ENCODE measurements around the gene SLC49A4. TPM values are rescaled to one million over a fixed set of nuclear protein-coding genes. Genes with fewer than 3 reads are reported as not detected.

The SLC49A4 gene
- total RNA-seq, 1 donor from 2014 or later: 9.5 TPM

DNA sequence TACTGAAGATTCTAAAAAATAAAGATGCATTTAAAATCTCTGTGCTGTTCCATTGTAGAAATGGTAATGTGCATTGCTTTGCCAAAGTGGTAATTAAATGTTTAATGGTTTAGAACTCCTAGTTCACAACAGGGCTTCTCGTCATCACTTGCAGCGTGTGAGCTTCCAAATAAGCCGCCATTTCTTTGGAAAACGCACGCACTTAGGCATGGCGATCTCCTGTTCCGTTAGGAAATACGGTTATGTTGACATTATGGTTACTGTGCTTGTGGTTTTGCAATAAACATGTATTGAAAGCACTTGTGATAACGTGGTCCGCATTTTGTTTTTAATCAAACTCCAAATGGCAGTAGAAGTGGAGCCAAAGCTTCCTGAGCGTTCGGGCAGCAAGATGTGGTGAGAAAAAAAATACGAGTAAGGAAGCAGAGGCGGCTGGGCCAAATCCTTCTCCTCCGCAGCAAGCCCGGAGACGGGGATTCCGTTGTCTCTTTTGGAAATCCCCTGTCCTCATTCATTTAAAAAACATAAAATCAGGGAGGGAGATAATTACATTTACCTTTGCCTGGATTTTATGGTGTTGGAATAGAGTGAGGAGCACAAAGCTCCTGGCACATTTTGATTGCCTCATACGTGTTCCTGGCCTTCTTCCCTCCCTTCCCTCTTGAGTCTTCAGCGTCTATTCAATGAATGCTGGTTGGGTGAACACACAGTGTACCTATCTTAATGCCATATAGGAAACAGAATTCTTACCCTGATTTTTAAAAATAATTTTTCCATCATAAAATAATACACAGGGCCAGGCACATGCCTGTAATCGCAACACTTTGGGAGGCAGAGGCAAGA is 97.5 kb downstream of the SLC49A4 start:
- DNase-seq (ENCODE audit: low spot score): no peak
- intact Hi-C loops (cut with DNase I): no loop called here

DNA sequence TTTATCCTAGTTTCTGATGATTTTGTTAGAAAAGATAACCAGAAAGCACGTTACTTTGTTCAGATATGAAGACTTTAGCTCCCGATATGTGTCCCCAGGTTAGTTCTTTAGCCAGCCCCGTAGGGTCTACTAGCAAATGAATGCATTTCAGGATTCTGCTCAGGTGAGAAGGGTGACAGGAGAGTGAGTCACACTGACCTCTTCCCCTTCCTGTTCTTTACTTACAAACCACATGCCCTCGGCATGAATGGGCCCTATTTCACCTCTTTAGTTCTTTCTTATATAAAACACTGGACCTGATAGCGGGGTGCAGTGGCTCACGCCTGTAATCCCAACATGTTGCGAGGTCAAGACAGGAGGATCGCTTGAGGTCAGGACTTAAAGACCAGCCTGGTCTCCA is 98.4 kb downstream of the SLC49A4 start:
- intact Hi-C loops (cut with DNase I): no loop called here
- no peak for DNase-seq (ENCODE audit: low spot score)

DNA sequence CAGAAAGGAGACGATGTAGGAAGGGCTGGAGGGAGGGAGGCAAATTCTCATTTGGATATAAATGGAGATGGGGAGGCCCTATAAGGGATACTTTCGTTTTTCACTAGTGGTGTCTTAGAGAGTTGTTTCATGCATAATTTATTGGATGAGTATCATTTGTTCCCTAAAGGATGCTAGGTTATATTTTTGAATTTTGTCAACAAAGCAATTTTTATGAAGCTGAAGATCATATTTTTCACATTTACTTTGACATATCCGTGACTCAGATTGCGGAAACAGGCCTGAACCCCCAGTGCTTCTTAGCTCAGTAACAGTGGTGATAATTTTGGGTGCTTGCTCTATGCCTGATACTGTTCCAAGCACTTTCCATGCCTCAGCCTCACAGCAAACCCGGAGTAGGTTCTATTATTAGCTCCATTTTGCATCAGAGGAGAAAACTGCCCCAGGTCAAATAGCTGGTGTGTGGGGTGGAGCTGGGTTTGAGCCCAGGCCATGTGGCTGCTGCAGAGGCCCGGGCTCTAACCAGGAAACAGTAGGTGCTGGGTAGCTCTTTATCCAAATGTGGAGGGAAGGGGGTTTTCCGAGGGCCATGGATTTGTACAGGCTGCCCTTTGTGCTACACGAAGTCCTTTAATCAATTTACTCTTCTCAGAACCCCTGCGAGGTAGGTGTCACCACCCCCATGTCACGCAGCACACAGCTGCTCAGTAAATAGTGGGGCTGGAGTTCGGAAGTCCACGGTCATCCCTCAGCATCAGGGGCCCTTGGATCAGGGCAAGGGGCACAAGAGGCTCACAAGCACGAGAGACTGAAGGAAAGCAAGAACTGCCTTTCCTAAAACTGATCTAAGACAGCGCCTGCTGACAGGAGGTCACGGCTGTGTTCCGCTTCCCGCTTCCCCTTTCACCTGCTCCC is 99.1 kb downstream of the SLC49A4 start:
- DNase-seq (ENCODE audit: low spot score): no peak
- intact Hi-C loops (cut with DNase I): no loop called here

DNA sequence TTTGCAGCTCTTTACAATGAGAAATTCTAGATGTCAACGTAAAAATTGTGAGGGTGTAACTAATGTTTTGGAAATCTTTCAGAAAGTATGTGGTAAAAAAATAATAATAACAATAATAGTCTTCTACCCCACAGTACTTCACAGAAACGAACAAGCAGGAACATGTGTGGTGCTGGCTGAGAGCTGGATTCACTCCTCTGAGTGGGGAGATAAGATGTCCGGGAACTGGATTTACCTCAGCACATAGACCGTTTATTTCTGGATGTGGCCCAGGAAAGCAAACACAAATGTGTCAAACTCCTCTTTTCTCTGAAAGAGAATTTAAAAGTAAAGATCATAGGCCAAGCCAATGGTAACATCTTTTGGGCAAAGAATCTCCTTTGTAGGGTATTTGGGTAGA is 103.4 kb downstream of the SLC49A4 start:
- intact Hi-C loops (cut with DNase I): no loop called here
- no peak for DNase-seq (ENCODE audit: low spot score)

DNA sequence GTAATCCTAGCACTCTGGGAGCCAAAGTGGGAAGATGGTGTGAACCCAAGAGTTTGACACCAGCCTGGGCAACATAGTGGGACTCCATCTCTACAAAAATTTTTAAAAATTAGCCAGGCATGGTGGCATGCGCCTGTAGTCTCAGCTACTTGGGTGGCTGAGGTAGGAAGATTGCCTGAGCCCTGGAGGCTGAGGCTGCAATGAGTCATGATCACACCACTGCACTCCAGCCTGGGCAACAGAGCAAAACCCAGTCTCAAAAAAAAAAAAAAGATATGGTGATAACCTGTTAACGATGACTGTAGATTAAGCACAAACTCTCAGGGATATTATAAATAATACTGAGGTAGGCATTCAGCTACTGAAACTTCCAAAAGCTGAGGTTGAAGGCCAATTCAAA is 107.5 kb downstream of the SLC49A4 start:
- no peak for DNase-seq (ENCODE audit: low spot score)
- intact Hi-C loops (cut with DNase I): no loop called here

DNA sequence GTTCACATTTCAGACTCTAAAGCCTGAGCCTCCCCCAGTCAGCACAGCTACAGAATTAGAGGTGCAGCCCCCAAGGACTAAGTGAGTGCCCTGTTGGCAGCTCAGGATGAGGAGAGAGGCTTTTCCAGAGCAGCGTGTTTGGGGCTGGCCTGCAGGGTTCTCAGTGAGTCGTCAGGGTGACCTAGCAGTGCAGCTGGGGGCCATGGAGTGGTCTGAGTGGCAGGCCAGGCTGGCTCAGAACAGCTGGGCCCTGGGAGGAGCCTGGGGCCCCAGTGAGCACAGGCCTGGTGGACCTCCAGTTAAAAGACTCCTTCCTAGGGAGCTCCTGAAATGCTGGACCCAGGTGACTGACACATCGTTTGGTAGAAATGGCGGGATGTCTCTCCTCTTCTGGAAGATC is 108.3 kb downstream of the SLC49A4 start:
- intact Hi-C loops (cut with DNase I): no loop called here
- peak; percentile 19 for DNase-seq (ENCODE audit: low spot score)

DNA sequence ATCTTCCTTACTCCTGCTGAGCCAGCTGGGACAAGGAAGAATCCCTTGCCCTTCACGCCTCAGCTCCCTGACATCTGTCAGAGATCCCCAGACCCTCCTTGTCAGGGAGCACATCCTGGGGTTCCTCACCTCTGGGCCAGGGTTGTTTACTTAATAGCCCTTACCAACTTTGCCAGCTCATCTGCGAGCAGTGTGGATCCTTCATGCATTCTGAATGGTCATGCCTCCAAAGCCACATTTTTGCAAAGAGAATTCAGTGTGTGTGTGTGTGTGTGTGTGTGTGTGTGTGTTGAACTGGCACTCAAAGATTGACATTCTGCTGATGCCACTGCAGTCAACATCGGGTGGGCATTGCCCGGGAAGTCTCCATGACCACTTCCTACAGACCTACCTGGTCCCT is 112.6 kb downstream of the SLC49A4 start:
- peak; percentile 53 for DNase-seq (ENCODE audit: low spot score)
- intact Hi-C loops (cut with DNase I): no loop called here

DNA sequence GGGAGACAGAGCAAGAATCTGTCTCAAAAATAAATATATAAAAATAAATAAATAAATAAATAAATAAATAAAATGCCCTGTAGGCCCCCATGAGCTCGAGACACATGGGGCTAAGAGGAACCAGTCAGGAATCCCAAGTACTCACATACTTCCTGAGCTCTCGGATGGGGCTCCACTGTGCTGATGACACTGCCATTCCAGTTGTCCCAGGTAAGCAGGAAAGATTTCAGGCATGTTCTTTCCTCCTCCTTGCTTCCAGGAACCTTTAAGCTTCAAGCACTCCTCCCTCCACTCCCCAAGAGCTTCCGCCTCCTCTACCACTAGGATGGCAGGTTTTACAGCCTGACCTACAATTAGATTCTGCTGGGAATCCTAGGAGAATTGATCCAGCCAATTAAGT is 113.4 kb downstream of the SLC49A4 start:
- peak; percentile 31 for DNase-seq (ENCODE audit: low spot score)
- intact Hi-C loops (cut with DNase I): no loop called here

DNA sequence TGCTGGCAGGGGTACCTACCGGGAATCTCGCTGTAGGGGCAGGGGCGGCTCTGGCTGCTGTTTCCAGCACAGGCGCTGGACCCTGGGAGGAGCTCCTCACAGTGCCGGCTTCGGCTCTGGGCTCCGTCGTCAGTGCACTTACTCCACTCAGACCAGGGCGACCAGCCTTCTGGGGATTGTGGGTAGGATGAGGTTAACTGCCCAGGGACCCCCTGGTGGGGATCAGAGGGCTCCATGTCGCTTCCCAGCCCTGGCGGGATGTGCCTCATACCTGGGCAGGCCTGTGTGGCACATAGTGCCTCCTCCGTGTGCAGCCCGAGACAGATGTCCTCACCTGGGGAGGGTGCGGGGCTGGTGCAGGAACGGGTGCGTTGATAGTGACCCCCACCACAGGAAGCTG is 117.0 kb downstream of the SLC49A4 start:
- peak; percentile 54 for DNase-seq (ENCODE audit: low spot score)
- intact Hi-C loops (cut with DNase I): no loop called here

DNA sequence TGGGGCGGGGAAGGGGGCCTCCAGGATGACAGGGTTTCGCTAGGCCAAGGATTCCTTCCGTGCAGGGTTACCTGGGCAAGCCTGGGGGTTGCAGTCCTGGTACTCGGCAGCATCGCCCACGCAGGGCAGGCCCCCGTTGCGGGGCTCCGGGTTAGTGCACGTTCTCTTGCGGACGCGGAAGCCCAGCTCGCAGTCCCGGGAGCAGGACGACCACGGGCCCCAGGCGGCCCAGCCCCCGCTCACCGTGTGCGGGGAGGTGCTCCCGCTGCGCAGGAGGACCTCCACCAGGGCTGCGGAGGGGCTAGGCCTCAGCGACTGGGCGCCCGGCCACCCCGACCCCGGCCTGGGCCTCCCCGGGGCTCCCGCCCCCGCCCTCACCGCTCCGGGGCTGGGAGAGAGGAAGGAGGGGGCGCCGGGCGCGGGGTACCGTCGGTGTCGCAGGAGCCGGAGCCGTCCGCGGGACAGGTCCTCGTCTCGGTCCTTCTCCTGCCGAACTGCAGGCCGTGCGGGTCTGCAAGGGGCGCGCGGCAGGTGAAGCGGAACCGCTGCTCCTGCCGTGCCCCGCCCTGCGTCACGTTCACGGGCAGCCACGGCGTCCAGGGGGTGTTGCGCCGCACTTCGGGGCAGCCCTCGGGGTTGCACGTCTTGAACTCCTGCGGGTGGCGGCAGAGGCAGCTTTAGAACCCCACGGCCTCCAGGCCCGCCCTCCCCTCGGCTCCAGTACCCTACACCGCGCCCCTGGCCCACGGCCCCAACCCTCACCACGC is 118.1 kb downstream of the SLC49A4 start:
- intact Hi-C loops (cut with DNase I): no loop called here
- DNase-seq (ENCODE audit: low spot score): peak; percentile 74

DNA sequence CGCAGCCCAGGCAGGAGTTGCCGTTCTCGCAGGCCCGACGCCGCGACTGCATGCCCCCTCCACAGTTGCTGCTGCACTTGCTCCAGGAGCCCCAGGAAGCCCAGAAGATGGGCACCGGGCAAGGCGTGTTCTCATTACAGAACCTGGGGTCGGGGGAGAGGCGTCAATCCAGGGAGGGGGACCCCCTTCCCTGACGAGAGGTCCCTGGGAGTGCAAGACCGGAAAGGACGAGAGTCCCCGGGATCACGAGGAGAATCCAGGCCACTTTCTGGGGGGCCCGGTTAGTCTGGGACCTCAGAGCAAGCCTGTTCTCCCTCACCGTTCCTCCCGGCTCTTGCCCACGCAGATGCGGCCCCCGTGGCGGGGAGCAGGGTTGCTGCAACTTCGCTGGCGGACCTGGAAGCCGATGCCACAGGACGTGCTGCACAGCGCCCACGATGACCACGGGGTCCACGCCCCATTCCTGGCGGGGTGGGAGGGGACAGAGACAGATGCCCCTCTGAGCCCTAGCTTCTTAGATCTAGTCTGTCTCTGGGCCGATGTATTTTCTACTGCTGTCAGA is 118.8 kb downstream of the SLC49A4 start:
- intact Hi-C loops (cut with DNase I): no loop called here
- no peak for DNase-seq (ENCODE audit: low spot score)

DNA sequence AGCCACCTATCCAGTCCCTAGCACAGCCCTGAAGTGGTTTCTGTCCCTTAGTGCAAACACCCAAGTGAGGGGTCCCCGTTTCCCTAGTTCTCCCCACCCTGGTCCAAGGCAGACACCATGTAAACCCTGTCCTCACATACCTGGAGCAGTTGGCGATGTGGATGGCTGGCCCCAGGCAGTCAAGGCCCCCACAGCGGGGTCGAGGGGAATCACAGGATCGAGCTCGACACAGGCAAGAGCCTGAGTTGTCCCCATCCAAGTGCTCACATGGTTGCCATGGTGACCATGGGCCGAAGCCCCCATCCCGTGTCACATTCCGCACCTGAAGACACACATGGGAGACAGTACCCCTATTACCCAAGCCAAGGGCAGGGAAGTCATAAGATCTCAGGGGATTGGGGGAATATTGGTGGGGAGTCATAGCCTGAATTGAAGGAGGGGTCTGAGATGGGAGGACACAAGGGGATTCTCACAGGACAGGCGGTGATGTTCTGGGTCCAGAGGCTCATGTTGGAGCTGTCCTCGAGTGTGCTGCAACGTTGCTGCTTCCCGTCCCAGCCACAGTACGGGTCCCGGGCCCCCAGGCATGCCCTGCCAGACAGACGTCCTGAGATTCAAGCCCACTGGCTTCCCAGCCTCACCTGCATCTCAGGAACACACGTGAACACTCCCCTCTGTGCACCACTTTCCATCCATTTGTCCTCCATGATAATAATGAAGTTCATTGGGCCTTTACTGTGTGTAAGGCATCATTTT is 120.6 kb downstream of the SLC49A4 start:
- intact Hi-C loops (cut with DNase I): no loop called here
- peak; percentile 73 for DNase-seq (ENCODE audit: low spot score)

DNA sequence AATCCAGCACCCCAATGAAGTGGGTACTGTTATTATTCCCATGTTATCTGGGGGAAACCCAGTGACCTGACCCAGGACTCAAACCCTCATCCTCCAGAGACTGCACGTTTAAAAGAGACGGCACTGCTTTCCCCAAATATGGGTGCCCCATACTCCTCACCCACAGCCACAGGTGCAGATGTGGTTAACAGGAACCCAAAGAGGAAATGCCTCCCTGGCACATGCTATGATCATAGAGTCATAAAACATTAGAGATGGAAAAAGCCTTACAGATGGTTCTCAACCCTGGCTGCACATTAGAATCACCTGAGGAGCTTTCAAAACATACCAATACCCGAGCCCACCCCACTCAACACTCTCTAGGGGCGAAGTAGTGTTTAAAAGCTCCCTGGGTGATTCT is 121.2 kb downstream of the SLC49A4 start:
- peak; percentile 39 for DNase-seq (ENCODE audit: low spot score)
- intact Hi-C loops (cut with DNase I): no loop called here

DNA sequence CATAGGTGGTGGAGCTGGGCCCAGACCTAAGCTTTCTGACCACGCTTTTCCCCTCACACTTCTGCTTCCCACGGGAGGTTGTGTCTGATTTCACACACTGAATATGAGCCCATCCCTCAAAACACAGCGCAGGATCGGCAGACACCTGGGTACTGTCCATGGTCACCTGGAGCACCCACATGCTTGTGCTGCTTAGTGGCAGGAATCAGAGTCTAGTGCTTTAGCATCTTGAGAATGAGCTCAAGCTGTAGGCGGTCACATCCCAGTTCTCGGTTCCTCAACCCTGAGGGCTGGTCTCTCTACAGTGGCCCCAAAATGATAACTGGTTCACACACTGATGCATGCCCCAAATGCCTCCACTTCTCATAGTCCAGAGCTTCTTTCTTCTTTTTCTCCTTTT is 121.7 kb downstream of the SLC49A4 start:
- intact Hi-C loops (cut with DNase I): no loop called here
- DNase-seq (ENCODE audit: low spot score): peak; percentile 53

DNA sequence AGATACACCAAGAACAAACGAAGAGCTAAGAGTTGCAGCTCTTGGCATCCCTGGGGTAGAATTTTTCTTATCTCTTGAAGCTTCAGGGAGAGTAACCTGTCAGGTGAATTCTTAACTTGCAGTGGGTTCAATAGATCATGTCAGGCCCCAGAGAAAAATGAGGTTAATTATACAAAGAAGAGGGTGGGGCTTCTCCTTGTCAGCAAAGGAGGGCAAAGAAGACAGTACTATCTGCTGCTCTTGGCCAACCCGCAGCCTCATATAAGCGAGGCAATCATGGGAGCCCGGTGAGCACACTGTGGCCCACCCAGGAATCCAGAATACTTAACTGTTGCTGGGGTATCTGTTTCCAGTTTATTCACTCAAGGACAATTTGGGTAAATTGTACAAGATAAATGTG is 122.5 kb downstream of the SLC49A4 start:
- DNase-seq (ENCODE audit: low spot score): no peak
- intact Hi-C loops (cut with DNase I): no loop called here

DNA sequence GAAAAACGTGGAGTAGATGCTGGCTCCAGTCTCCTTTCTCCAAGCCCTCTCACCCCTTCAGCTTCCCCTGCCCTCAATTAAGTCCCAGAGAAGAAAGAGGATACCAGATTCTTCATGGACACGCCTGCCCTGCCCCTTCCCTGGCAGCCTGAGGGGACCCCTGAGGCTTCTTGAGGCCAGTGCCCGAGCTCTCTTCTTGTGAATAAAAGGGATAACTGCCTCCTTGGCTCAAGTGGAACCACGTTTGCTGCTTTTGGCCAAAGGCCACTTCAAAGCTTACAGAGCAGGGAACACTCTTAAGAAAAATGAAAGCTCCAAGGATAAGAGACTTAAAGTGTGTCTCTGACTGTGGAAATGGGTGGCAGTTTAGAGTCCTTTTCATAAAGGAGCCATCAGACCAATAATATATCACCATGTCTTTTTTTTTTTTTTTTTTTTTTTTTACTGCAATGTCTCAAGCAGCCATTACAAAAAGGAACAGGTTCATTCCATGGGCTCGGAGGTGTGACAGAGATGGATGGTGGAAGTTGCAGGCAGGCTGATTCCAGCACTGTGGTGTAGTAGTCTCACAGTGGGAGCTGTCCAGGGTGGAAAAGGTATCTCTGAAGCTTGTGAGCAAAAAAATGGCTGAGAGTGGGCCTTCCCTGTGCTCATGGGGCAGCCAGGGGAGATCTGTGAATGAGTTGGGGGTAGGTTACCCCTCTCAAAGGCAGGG is 123.9 kb downstream of the SLC49A4 start:
- DNase-seq (ENCODE audit: low spot score): peak; percentile 31
- intact Hi-C loops (cut with DNase I): no loop called here

DNA sequence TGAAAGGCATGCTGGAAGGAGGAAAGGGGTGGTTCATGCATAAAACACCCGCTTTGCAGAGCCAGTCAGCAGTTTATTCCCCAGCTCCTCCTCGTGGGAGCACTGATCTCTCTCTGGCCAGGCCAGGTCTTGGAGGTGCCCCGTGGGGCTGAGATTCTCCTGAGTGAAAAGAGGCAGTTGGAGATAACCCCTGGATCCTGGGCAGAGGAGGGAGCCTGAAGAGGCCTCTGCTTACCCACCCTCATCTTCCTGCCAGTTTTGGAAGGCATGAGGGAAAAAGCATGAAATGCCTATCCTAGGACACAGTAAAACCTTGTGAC is 124.4 kb downstream of the SLC49A4 start:
- DNase-seq (ENCODE audit: low spot score): peak; percentile 55
- intact Hi-C loops (cut with DNase I): no loop called here

DNA sequence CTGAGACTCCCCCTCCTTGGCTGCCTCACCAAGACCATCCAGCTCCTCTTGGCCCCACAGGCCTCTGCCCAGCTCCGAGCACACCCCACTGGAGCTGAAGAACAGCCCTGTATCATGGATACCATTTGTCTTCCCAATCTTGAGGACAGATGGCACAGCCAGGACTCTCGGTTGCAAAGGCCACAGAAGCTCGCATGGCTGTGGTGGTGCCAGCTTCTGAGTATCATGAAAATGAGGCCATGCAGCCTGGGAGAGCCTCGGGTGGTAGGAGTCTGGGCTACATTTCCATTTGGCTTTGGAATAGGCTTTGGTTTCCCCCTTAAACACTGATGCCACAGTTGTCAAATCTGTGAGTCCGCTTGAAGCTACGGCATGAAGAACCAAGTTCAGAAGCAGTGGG is 126.1 kb downstream of the SLC49A4 start:
- intact Hi-C loops (cut with DNase I): no loop called here
- peak; percentile 54 for DNase-seq (ENCODE audit: low spot score)
